Small intestine (tissue), 7 donors: Measurements from ENCODE around the gene PHOSPHO1. TPM values are rescaled to one million over a fixed set of nuclear protein-coding genes. Genes with fewer than 3 reads are reported as not detected.
"Not testable (repeated sequence)": the region's sequence is repeated elsewhere in the genome, so short reads cannot be mapped to it uniquely, and the experiment has no call there.

Experiments
- DNase-seq, 2 donors: peaks; one replicate each; pipeline versions ENCODE4 v3.0.0 to v3.0.0-alpha.2; 2013
- FAIRE-seq: peaks from 2 replicates; lab custom pipeline; 2012; peaks lifted over from hg19 to GRCh38; lab: Jason Lieb, UNC
- H3K27ac ChIP-seq, 3 donors: one replicate each; pipeline ENCODE4 v1.5.1; 2013; ENCODE audit warnings: low read length in 2 of 3, mild to moderate bottlenecking in 2 of 3, control low read depth in 1 of 3, inconsistent platforms in 1 of 3, low read depth in 1 of 3, moderate library complexity in 1 of 3
- H3K27me3 ChIP-seq, 3 donors: one replicate each; pipeline ENCODE4 v1.6.1; 2013; ENCODE audit warnings: low read length in 3 of 3, inconsistent platforms in 1 of 3; ENCODE audit not compliant: control insufficient read depth in 3 of 3, insufficient read depth in 3 of 3
- H3K36me3 ChIP-seq, 3 donors: one replicate each; pipeline ENCODE4 v1.6.1; 2013; ENCODE audit warnings: low read length in 3 of 3, inconsistent platforms in 1 of 3, low read depth in 1 of 3, mild to moderate bottlenecking in 1 of 3, moderate library complexity in 1 of 3; ENCODE audit not compliant: control insufficient read depth in 3 of 3, insufficient read depth in 2 of 3
- H3K4me1 ChIP-seq, 3 donors: one replicate each; pipeline ENCODE4 v1.6.1; 2013; ENCODE audit warnings: low read length in 2 of 3, inconsistent platforms in 1 of 3, low read depth in 1 of 3, mild to moderate bottlenecking in 1 of 3, moderate library complexity in 1 of 3; ENCODE audit not compliant: control insufficient read depth in 3 of 3, insufficient read depth in 2 of 3
- H3K4me3 ChIP-seq, 3 donors: one replicate each; pipeline ENCODE4 v1.5.1; 2013; ENCODE audit warnings: low read length in 3 of 3, control low read depth in 1 of 3, inconsistent platforms in 1 of 3, low read depth in 1 of 3, mild to moderate bottlenecking in 1 of 3, moderate library complexity in 1 of 3
- H3K9me3 ChIP-seq, 2 donors: one replicate each; pipeline ENCODE4 v1.6.1; 2013; ENCODE audit warnings: low read depth in 1 of 2, low read length in 1 of 2; ENCODE audit not compliant: control insufficient read depth in 2 of 2, insufficient read depth in 1 of 2
- WGBS, 3 donors: extraction: QIAGEN DNeasy Blood & Tissue Kit; methylation state at CpG; one replicate each; pipeline ENCODE4 v1.1.7; 2013; 5-methylcytosine and 5-hydroxymethylcytosine counted together
- polyA plus RNA-seq, 4 donors: library from polyadenylated mRNA; stranded (reverse) in 3 of 4; unstranded in 1 of 4; fragments of 200-250 nt in 3 of 4; fragments of 120-200 nt in 1 of 4; gene quantifications; one replicate each; pipeline versions ENCODE4 v1.2.1 to v1.2.3, GENCODE V29; 2013
- donor health status: healthy with polysubstance abuse.
- donor health status: control.
- donor health status: control.
- donor health status: Bipolar disorder and iron deficiency.
- donor health status: healthy.

PHOSPHO1 gene
- polyA plus RNA-seq, 4 donors, result 0.54 to 0.92 (median 0.64) TPM; not detected in 1

DNA sequence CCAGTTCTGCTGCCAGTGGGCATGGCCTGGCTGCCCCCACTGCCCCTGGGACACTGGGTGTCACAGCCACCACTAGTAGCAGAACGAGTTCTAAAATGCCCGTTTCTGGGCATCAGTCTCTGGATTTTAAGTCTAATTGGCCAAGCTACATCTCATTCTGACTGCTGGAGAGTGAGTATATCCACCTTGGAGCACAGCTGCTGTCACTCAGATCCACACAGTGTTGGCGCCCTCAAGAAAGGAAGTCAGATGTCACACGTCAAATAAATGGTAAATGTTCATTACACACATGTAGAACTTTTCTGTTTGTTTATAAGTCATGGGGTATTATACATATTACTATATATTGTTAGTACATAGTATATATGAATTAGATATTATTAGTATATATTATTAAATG is 39.7 kb downstream of the PHOSPHO1 start:
- 40 to 60% (median 53%) methylated on average over 4 of the region's 4 CpGs for WGBS, 3 donors
- no peak for DNase-seq
- H3K27me3 ChIP-seq, result peaks cover 0 to 3% (median 0%) of the 10 kb centered on the region in 3 donors
- H3K4me1 ChIP-seq, result peaks cover 0 to 7% (median 0%) of the 10 kb centered on the region in 3 donors
- no peak overlapping the region for H3K4me3 ChIP-seq
- H3K36me3 ChIP-seq, result no peaks in the 10 kb centered on the region
- FAIRE-seq, result no peak
- H3K27ac ChIP-seq, result peak overlapping the region in 1 of 3 donors; percentile 58
- H3K9me3 ChIP-seq, result peaks cover 0 to under 1% of the 10 kb centered on the region in 2 donors

DNA sequence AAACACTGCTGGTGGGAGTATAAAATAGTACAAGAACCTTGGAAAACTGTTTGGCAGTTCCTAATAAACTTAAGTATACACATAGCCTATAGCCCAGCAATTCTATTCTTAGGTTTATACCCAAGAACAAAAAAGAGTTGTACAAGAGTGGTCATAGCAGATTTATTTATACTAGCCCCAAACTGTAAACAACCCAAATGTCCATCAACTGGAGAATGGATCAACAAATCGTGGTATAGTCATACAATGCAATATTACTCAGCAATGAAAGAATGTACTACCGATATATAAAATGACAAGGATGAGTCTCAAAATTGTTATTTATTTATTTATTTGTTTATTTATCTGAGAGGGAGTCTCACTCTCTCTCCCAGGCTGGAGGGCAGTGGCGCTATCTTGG is 43.3 kb downstream of the PHOSPHO1 start:
- WGBS, 3 donors, result 84 to 97% (median 96%) methylated on average over 3 of the region's 3 CpGs
- FAIRE-seq (no peak), DNase-seq (no peak)

DNA sequence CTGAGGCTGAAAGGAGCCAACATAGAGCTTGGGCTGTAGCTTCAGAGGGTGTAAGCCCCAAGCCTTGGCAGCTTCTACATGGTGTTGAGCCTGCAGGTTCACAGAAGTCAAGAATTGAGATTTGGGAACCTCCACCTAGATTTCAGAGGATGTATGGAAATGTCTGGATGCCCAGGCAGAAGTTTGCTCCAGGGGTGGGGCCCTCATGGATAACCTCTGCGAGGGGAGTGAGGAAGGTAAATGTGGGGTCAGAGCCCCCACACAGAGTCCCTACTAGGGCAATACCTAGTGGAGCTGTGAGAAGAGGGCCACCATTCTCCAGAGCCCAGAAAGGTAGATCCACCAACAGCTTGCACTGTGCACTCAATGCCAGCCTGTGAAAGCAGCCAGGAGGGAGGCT is 45.2 kb downstream of the PHOSPHO1 start:
- H3K4me3 ChIP-seq, DNase-seq, FAIRE-seq, H3K27ac ChIP-seq, H3K4me1 ChIP-seq, H3K36me3 ChIP-seq, H3K27me3 ChIP-seq: not testable (repeated sequence)
- peaks cover 1 to 31% of the 10 kb centered on the region in 2 donors for H3K9me3 ChIP-seq
- WGBS, 3 donors, result 89 to 100% (median 93%) methylated on average over 1 of the region's 1 CpG

More for the DNA sequence above, 43.3 kb downstream of the PHOSPHO1 start:
- Histone ChIP-seq H3K27me3 (no peaks in the 10 kb centered on the region), H3K9me3 (peaks cover 1 to 30% of the 10 kb centered on the region in 2 donors), H3K4me1 (no peaks in the 10 kb centered on the region), H3K4me3 (no peak overlapping the region), H3K36me3 (no peaks in the 10 kb centered on the region), H3K27ac (no peak overlapping the region)

DNA sequence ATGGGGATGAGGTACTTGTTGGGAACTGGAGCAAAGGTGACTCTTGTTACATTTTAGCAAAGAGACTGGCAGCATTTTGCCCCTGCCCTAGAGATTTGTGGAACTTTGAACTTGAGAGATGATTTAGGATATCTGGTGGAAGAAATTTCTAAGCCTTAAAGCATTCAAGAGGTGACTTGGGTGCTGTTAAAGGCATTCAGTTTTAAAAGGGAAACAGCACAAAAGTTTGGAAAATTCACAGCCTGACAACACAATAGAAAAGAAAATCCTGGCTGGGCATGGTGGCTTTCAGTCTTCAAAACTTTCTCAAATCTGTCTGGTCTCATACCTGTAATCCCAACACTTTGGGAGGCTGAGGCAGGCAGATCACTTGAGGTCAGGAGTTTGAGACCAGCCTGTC is 46.1 kb downstream of the PHOSPHO1 start:
- not testable (repeated sequence) for H3K4me1 ChIP-seq, H3K4me3 ChIP-seq, H3K27me3 ChIP-seq, H3K36me3 ChIP-seq, DNase-seq, FAIRE-seq, H3K27ac ChIP-seq
- peaks cover 1 to 33% of the 10 kb centered on the region in 2 donors for H3K9me3 ChIP-seq

DNA sequence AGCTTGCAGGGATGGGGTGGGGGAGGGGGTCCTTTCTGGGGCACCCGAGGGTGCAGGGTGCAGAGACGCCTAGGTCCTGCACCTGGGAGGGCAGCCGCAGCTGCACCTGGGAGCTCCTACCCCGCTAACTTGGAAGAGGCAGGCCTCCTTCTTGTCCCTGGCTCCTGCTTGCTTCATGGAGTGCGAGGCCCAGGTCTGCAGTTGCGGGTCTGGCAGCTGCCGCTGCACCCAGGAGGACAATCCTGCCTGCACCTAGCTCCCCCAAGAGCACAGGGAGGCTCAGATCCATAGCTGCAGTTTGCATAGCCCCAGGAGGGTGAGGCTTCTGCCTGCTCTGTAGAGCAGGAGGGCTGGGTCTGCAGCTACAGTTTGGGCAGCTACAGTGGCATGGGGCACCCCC is 46.8 kb downstream of the PHOSPHO1 start:
- Histone ChIP-seq H3K27me3 (no peaks in the 10 kb centered on the region), H3K9me3 (peaks cover 1 to 33% of the 10 kb centered on the region in 2 donors), H3K4me3 (no peak overlapping the region), H3K27ac (no peak overlapping the region), H3K36me3 (no peaks in the 10 kb centered on the region), H3K4me1 (no peaks in the 10 kb centered on the region)
- 87 to 96% (median 89%) methylated on average over 7 of the region's 7 CpGs for WGBS, 3 donors
- DNase-seq (no peak), FAIRE-seq (no peak)

DNA sequence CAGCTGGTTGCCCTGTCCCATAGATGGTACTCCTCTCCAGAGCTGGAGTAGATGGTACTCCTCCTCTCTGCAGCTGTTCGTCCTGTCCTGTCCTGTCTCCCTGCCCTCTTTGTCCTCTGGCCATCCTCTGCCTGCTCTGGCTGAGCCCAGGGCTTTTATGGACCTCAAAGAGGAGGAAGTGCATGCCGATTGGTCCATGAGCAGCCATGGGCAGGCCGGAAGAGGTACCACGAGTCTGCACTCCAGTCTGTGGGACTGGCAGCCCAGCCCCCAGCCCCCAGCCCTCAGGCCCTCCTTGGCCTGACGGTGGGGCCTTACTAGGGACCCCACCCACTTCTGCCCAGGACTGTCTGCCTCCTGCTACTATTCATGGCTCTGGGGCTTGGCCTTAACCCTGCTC is 47.2 kb downstream of the PHOSPHO1 start:
- DNase-seq (no peak), FAIRE-seq (no peak)
- 86 to 90% (median 88%) methylated on average over 5 of the region's 5 CpGs for WGBS, 3 donors

DNA sequence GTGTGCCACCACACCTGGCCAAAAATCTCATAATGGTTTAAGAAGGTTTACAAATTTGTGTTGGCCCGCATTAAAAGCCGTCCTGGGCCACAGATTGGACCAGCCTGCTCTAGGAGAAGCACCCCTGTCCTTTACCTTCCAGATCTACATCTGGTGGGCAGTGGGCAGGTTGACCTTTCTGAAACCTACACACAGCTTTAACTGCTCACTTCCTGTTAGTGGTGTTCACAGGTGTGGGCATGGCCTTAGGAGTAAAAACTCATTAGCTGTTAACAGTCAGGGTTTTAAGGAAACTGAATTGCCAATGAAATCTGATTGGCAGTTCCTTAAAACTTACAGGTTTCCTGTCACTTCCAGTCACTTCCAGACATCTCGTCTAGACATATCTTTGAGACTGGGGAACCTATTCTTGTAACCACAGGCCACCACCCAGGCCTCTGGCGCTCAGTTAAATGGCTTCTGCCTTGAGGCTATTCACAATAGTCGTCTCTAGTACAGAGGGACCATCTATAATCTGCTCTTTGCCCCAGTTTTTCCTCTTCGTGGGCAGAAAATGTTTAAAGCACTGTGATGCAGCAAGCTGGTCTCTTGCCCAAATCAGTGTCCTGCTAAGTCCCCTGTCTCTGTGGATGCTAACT is 49.5 kb downstream of the PHOSPHO1 start:
- 81 to 83% (median 83%) methylated on average over 6 of the region's 6 CpGs for WGBS, 3 donors
- FAIRE-seq, result no peak

More for the DNA sequence above, 47.2 kb downstream of the PHOSPHO1 start:
- Histone ChIP-seq H3K27ac (no peak overlapping the region), H3K4me1 (no peaks in the 10 kb centered on the region), H3K36me3 (no peaks in the 10 kb centered on the region), H3K4me3 (no peak overlapping the region), H3K27me3 (no peaks in the 10 kb centered on the region), H3K9me3 (peaks cover 1 to 33% of the 10 kb centered on the region in 2 donors)

DNA sequence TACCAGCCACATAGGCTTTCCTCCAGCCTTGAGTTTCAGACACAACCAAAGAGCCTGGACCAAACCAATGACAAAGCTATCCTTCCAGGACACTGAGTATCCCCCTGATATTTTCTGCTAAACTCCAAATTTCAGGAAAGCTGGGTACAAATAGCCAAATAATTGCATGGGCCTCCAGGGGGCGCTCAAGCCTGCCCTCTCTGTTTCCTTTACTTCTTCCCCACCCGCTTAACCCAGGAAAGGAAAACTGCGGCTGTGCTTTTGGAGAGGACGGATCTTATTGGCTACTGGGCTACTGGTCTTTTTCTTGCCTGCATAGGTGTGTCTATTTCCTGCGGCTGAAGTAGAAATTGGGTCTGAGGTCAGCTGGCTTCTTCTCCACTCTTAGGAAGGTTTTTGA is 50.3 kb downstream of the PHOSPHO1 start:
- FAIRE-seq (no peak), DNase-seq (peak; percentile 53 to 60)
- Histone ChIP-seq H3K9me3 (peaks cover 3 to 52% of the 10 kb centered on the region in 2 donors), H3K27ac (no peak overlapping the region), H3K4me1 (no peaks in the 10 kb centered on the region), H3K4me3 (no peak overlapping the region), H3K36me3 (no peaks in the 10 kb centered on the region), H3K27me3 (no peaks in the 10 kb centered on the region)
- 8 to 19% (median 13%) methylated on average over 5 of the region's 5 CpGs for WGBS, 3 donors

More for the DNA sequence above, 49.5 kb downstream of the PHOSPHO1 start:
- Histone ChIP-seq H3K36me3 (no peaks in the 10 kb centered on the region), H3K27ac (no peak overlapping the region), H3K27me3 (no peaks in the 10 kb centered on the region), H3K4me3 (no peak overlapping the region), H3K4me1 (no peaks in the 10 kb centered on the region), H3K9me3 (peaks cover 3 to 51% of the 10 kb centered on the region in 2 donors)
- DNase-seq, result no peak

DNA sequence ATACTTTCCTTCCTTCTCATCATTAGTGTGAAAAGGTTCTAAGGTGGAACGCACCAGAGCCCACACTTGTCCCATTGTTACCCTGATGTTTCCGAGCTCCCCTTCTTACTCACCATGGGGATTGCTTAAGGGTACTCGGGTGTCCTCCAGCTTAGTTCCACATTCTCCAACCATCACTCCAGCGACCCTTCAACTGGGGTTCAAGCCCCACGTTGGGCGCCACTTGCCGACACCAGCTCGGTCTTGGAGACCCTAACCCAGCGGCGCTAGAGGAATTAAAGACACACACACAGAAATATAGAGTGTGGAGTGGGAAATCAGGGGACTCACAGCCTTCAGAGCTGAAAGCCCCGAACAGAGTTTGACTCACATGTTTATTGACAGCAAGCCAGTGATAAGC is 54.6 kb downstream of the PHOSPHO1 start:
- not testable (repeated sequence) for H3K27ac ChIP-seq, H3K36me3 ChIP-seq, H3K4me3 ChIP-seq, DNase-seq, H3K4me1 ChIP-seq, H3K27me3 ChIP-seq, FAIRE-seq
- 87 to 88% (median 88%) methylated on average over 11 of the region's 11 CpGs for WGBS, 3 donors
- H3K9me3 ChIP-seq, result peaks cover 2 to 31% of the 10 kb centered on the region in 2 donors
